Measurements from ENCODE around the gene FHIT.

DNA sequence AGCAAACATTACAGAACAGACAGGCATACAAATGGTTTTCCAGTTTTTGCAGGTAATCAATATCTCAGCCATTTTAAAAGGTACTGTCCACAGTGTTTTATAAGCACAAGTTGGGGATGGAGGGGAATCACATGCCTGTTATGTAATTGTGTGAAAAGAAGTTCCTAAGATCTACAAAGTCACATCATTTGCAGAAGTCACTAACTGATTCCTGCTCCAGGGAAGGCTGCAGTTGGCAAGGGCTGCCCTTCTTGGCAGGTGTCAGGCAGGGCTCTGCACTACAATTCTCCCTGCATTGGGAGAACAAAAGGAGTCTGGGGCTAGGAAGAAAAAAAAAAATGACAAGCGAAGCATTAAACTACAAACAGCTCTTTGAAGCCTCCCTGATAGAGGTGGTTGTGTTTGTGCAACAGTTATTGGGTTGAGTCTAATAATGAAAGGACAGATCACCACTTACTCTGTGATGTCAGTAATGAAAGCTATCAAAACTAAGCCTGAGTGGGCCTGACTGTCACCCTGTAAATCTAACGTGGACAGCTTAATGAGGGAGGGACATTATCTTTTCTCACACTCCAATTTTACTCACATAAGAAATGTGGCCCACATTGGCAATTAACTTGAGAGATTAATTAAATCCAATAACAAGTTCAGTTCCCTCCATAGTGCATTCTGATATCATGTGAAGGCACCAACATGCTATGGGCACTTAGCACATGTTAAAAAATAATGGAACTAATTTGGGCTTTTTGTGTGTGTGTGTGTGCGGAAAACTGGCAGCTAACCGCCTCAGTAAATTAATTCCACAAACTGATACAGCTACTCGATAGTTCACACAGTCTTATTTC is 242.9 kb downstream of the FHIT start:
- TF ChIP-seq, protein P1, sequence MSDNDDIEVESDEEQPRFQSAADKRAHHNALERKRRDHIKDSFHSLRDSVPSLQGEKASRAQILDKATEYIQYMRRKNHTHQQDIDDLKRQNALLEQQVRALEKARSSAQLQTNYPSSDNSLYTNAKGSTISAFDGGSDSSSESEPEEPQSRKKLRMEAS (IDR thresholded peaks at IDR 0.05) = no peak
- TF ChIP-seq REST (IDR thresholded peaks at IDR 0.05) (no peak), CTCF (IDR thresholded peaks at IDR 0.05; ENCODE audit: low read depth, low read length, missing input control) (no peak), JUND (IDR thresholded peaks at IDR 0.05) (no peak), EGR1 (IDR thresholded peaks at IDR 0.05; ENCODE audit: low read depth in 2 of 2) (no peak)

Data from liver (tissue), 3 donors.